ENCODE data around the gene GCC1. TPM values are rescaled to one million over a fixed set of nuclear protein-coding genes. Genes with fewer than 3 reads are reported as not detected.

Gene GCC1
- polyA plus RNA-seq, 1 donor: 13.1 TPM

Other genes starting within 250 kb of the GCC1 start
- 22.1 TPM for gene ZNF800, start 192.9 kb downstream of the GCC1 start, polyA plus RNA-seq
- gene ARF5, start 2.8 kb upstream of the GCC1 start, polyA plus RNA-seq: 225 TPM
- 0.43 TPM for gene FSCN3, start 8.1 kb upstream of the GCC1 start, polyA plus RNA-seq
- gene PAX4, start 32.5 kb upstream of the GCC1 start, polyA plus RNA-seq: 2.8 TPM
- 144 TPM for gene SND1, start 66.6 kb upstream of the GCC1 start, polyA plus RNA-seq

Measured in large intestine (tissue), 1 donor.